Progenitor cell of endocrine pancreas (in vitro differentiated cells): ENCODE results near the gene TMED8. TPM values are rescaled to one million over a fixed set of nuclear protein-coding genes. Genes with fewer than 3 reads are reported as not detected.

Experiments
- DNase-seq: peaks from one replicate; pipeline ENCODE4 v3.0.0; 2021; ENCODE audit warnings: low spot score; ENCODE audit not compliant: unreplicated experiment
- H3K27ac Mint-ChIP-seq: 2 replicates; pipeline ENCODE4 v1.8.0; 2021; ENCODE audit warnings: mild to moderate bottlenecking, moderate library complexity, mixed read lengths
- H3K27me3 Mint-ChIP-seq: 2 replicates; pipeline ENCODE4 v1.8.0; 2021; ENCODE audit warnings: mixed read lengths
- H3K36me3 Mint-ChIP-seq: 2 replicates; pipeline ENCODE4 v1.8.0; 2022; ENCODE audit warnings: mixed read lengths; ENCODE audit not compliant: insufficient read depth
- H3K4me1 Mint-ChIP-seq: 2 replicates; pipeline ENCODE4 v1.8.0; 2021; ENCODE audit warnings: low read depth, mixed read lengths
- H3K4me3 Mint-ChIP-seq: 2 replicates; pipeline ENCODE4 v1.8.0; 2021; ENCODE audit warnings: low read depth, mild to moderate bottlenecking, moderate library complexity, mixed read lengths
- H3K9me3 Mint-ChIP-seq: 2 replicates; pipeline ENCODE4 v1.8.0; 2021; ENCODE audit warnings: low read depth, mixed read lengths
- CTCF ChIP-seq: fragments of 200-600 bp; sonication (generic); IDR thresholded peaks from one replicate; pipeline ENCODE4 v1.5.0; 2021; ENCODE audit warnings: antibody characterized with exemption, mild to moderate bottlenecking; ENCODE audit not compliant: unreplicated experiment
- total RNA-seq: library from RNA; stranded (reverse); gene quantifications from 2 replicates; pipeline ENCODE4 v1.2.1, GENCODE V29; 2021

The TMED8 gene
- total RNA-seq, 1 donor from 2014 or later, result 18.7 TPM

- no peak for TF ChIP-seq CTCF
- H3K27me3 Mint-ChIP-seq, result no peaks in the 10 kb centered on the region
- H3K9me3 Mint-ChIP-seq, result peaks cover 5% of the 10 kb centered on the region
- H3K4me1 Mint-ChIP-seq, result no peaks in the 10 kb centered on the region
- H3K36me3 Mint-ChIP-seq, result peaks cover 4% of the 10 kb centered on the region
- DNase-seq, result no peak
- H3K27ac Mint-ChIP-seq, result no peak overlapping the region
- H3K4me3 Mint-ChIP-seq, result no peak overlapping the region
These were observed 12.7 kb downstream of the TMED8 start for GRCh38 chr14:77364146-77364545.

DNA sequence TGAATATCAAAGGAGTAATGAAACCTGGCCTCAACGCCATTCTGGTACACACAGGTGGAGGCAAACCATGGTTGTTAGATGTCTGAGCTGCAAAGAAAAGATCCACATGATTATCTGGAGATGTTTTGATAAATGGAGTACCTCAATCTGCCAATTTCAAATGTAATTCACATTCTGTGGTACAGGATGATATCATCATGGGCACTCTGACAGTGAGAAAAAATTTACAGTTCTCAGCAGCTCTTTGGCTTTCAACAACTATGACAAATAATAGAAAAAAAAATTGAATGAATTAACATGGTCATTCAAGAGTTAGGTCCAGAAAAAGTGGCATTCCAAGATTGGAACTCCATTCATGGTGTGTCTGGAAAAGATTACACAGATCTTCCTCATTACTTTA is 17.3 kb downstream of the TMED8 start:
- no peak for DNase-seq
- Mint-ChIP-seq H3K36me3 (peaks cover 6% of the 10 kb centered on the region), H3K4me1 (no peaks in the 10 kb centered on the region), H3K27me3 (no peaks in the 10 kb centered on the region), H3K4me3 (no peak overlapping the region), H3K9me3 (peaks cover 5% of the 10 kb centered on the region), H3K27ac (no peak overlapping the region)
- TF ChIP-seq CTCF, result no peak

GRCh38 chr14:77356899-77357298 is 20.0 kb downstream of the TMED8 start:
- peaks cover 6% of the 10 kb centered on the region for H3K36me3 Mint-ChIP-seq
- H3K9me3 Mint-ChIP-seq, result no peaks in the 10 kb centered on the region
- H3K27me3 Mint-ChIP-seq, result no peaks in the 10 kb centered on the region
- H3K4me3 Mint-ChIP-seq, result no peak overlapping the region
- H3K27ac Mint-ChIP-seq, result no peak overlapping the region
- no peak for DNase-seq
- peaks cover 4% of the 10 kb centered on the region for H3K4me1 Mint-ChIP-seq
- TF ChIP-seq CTCF, result no peak

- DNase-seq, result no peak
- Mint-ChIP-seq H3K36me3 (peaks cover 6% of the 10 kb centered on the region), H3K27ac (no peak overlapping the region), H3K4me3 (no peak overlapping the region), H3K27me3 (no peaks in the 10 kb centered on the region), H3K4me1 (peaks cover 4% of the 10 kb centered on the region), H3K9me3 (no peaks in the 10 kb centered on the region)
- no peak for TF ChIP-seq CTCF
These were observed 21.1 kb downstream of the TMED8 start for GRCh38 chr14:77355811-77356210.

DNA sequence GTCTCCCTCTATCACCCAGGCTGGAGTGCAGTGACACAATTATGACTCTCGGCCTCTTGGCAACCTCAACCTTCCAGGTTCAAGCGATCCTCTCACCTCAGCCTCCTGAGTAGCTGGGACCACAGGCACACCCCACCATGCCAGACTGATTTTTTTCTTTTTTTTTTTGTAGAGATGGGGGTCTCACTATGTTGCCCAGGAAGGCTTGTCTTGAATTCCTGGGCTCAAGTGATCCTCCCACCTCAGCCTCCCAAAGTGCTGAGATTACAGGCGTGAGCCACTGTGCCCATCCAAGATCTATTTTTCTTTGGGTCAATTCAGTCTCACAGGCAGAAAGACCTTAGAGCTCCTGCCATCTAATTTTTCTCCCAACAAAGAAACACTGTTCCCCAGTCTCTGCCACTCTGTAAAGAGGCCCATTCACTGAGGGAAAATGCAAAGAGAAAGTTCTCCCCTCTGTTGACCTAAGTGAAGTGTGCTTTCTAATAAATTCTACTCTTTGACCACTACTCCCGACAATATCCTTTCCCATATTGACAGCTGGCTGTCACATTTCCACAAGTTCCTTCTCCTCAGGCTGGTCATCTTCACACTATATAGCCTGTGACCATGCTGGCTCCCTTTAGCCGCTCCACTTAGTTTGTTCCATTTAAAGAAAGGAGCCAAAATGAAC is 23.3 kb downstream of the TMED8 start:
- peaks cover 4% of the 10 kb centered on the region for H3K4me1 Mint-ChIP-seq
- no peak overlapping the region for H3K4me3 Mint-ChIP-seq
- no peak for TF ChIP-seq CTCF
- no peaks in the 10 kb centered on the region for H3K27me3 Mint-ChIP-seq
- H3K36me3 Mint-ChIP-seq, result peaks cover 9% of the 10 kb centered on the region
- peak overlapping the region; percentile 39 for H3K27ac Mint-ChIP-seq
- no peaks in the 10 kb centered on the region for H3K9me3 Mint-ChIP-seq
- DNase-seq, result no peak
